Glomerular visceral epithelial cell (primary cell): ENCODE measurements around the gene SLCO6A1.

ENCODE experiments used
- DNase-seq: peaks from one replicate; pipeline ENCODE4 v3.0.0-alpha.2; 2016; ENCODE audit errors: extremely low spot score

Gene SLCO6A1

DNA sequence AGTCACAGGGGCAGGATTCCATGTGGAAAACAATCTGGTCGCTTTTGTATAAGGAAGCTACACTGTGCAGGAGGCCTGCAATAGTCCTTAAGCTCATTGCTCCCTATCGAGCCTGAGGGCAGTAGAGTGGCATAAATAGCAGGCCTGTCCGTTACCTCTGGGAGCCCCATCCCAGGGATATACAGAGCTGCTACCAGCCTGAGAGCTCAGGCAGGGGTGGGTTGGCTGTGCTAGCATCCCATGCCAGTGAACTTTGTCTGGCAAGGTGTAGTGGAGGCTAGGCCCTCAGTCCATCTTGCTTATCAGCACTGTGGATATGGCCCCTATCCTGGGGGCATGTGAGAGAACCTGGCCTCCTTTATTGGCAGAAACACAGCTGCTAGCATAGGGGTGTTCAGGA lies 47.7 kb downstream of the SLCO6A1 start:
- no peak for DNase-seq

DNA sequence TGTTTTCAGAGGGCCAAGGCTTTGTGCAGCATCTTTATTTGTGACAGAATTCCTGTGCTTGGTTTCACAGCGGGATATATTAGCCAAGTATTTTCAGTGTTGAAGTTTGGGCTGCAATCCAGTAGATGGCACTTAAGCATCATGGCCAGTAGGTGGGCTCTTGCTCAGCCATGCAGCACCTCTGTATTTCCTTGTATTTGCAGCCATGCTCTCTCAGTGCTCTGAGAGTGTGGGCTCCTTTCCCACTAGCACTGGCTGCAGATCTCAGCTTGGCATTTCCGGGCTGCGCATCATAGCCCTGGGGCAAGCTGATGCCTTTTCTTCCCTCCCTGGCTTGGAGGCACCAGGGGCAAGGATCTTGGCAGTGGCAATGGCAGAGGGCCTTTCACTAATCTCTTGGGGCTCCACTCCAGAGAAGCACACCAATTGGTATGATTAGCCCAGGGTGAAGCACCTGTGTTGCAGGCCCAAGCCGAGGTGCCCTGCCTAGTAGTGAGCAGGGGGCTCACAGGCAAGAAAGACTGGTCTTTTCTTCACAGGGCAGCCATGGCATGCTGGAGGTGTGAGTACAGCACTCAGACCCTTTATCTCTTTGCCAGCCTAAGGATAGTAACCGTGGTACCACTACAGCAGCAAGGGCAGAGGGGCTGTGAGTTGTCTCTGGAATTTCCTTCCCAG lies 48.3 kb downstream of the SLCO6A1 start:
- DNase-seq: no peak

DNA sequence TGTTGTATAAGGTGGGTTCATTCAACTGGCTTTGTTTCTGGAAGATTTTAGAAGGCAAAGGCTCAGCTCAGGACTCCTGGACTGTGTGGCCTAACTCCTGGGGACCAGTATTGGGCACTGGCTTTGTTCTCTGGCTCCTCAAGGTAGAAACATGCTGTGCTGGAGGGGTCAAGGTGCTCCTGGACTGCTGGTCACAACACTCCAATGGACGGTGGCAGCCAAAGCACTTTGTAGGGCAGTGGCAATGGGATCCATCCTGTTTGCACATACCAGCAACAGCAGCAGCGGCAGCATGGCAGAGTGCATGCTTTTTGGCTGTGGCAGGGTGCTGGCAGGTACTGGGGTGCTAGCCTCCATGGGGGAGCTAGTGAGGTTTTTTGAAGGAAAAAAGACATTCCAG lies 65.3 kb downstream of the SLCO6A1 start:
- no peak for DNase-seq

GRCh38 chr5:102421647-102422046 lies 77.2 kb downstream of the SLCO6A1 start:
- DNase-seq: peak; percentile 22

DNA sequence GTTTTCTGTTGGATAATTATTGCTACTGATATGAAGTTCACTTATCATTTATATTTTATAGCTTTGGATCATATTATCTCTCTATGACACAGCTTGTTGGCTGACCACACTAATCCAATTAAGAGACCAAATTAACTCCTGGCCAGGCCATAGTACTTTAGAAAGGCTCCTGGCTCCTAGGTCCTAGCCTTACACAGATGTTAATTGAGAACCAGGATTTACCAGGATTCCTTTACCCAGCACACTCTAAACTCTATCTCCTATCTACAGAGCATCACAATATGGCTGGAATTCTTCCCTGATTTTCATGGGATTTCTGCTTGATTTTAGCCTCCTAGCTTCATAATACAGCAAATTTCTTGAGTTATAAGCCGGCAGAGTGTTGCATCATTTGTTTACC lies 80.3 kb downstream of the SLCO6A1 start:
- DNase-seq: no peak

DNA sequence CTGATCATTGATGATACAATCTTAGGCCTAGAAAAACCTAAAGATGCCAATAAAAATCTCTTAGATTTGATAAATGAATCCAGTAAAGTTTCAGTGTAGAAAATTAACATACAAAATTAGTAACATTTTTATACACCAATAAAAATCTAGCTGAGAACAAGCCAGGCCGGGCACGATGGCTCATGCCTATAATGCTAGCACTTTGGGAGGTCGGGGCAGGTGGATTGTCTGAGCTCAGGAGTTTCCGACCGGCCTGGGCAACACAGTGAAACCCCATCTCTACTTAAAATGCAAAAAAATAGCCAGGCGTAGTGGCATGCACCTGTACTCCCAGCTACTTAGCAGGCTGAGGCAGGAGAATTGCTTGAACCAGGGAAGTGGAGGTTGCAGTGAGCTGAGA lies 84.4 kb downstream of the SLCO6A1 start:
- no peak for DNase-seq

DNA sequence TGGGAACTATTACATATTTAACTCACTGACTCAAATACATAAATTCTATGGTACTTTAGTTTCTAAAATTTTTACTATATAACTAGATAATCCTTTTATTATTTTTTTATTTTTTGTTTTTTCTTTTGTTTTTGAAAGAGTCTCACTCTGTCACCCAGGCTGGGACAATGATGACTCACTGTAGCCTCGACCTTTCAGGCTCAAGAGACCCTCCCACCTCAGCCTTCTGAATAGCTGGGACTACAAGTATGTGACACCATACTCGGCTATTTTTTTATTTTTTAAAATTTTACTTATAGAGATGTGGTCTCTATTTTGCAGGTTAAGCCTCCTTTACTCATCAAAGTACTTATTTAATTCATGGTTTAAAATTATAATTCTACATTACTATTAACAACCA lies 110.6 kb downstream of the SLCO6A1 start:
- no peak for DNase-seq

DNA sequence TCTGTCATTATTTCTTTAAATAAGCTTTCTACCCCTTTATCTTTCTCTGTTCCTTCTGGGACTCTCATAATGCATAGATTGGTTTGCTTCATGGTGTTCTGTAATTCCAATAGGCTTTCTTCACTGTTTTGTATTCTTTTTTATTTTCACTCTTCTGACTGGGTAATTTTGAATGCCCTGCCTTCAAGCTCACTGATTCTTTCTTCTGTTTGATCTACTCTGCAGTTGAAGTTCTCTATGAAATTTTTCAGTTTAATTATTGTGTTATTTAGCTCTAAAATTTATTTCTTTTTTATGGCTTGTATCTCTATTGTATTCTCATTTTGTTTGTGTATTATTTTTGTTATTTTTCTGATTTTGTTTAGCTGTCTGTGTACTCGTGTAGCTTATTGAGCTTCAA lies 113.4 kb downstream of the SLCO6A1 start:
- no peak for DNase-seq

GRCh38 chr5:102380174-102380573 lies 118.6 kb downstream of the SLCO6A1 start:
- DNase-seq: no peak

- DNase-seq: no peak
Observed at GRCh38 chr5:102375876-102376275, 122.9 kb downstream of the SLCO6A1 start.

GRCh38 chr5:102375272-102375671 lies 123.5 kb downstream of the SLCO6A1 start:
- no peak for DNase-seq

GRCh38 chr5:102368392-102368791 lies 130.4 kb downstream of the SLCO6A1 start:
- no peak for DNase-seq

- DNase-seq: no peak
Observed at GRCh38 chr5:102341681-102342288, 157.0 kb downstream of the SLCO6A1 start.

DNA sequence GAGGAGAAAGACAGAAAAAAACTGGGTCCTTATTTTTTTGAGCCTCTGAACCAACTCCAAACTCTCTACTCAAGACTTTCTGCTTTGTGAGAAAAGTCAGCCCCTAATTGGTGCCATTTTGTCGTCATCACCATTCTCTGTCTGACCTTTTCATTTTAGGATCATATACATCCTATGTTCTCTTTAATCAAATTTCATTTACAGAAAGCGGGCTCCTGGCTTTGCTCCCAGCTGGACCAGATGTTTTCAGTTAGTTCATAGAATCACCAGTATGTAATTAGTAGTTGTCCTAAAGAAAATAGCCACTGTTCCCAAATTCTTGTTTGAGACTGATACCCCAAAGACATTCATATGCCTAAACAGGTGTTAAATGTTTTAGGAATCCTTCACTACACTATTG lies 174.1 kb downstream of the SLCO6A1 start:
- no peak for DNase-seq
